ENCODE measurements around the gene TMCC3. TPM values are rescaled to one million over a fixed set of nuclear protein-coding genes. Genes with fewer than 3 reads are reported as not detected.
A peak's percentile ranks its signal among the peaks of the same experiment; 100 is the strongest.
"Not testable (repeated sequence)": the region's sequence is repeated elsewhere in the genome, so short reads cannot be mapped to it uniquely, and the experiment has no call there.

The TMCC3 gene
- total RNA-seq, 2 experiments from 2014 or later: 0.05 TPM; not detected in 1

DNA sequence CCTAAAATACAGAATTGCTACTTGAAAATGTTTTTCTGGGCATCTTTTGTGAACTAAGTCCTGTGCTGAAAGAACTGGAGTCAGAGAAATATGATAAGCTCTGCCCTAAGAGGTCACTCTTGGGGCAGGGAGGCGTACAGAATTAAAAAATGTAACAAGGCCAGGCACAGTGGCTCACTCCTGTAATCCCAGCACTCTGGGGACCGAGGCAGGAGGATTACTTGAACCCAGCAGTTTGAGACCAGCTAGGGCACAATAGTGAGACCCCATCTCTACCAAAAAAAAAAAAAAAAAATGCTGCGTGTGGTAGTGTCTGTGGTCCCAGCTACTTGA, 46.0 kb downstream of the TMCC3 start:
- H3K36me3 Mint-ChIP-seq (ENCODE audit: low read depth): no peaks in the 10 kb centered on the region
- no peak overlapping the region for H3K27ac Mint-ChIP-seq
- DNase-seq: no peak
- no peaks in the 10 kb centered on the region for H3K4me1 Mint-ChIP-seq (ENCODE audit: low read depth)
- H3K9me3 Mint-ChIP-seq: peaks cover 6% of the 10 kb centered on the region
- intact Hi-C loops (cut with micrococcal nuclease): no loop called here
- H3K27me3 Mint-ChIP-seq (ENCODE audit: low read depth): peaks cover 11% of the 10 kb centered on the region
- CTCF ChIA-PET: interaction anchor here (0.6 to 1.7 kb wide), 9 partner anchors 10 to 663 kb away, joined by 3 to 6 read pairs (median 3); no protein-coding TSS in a partner anchor
- no peak overlapping the region for H3K4me3 Mint-ChIP-seq

DNA sequence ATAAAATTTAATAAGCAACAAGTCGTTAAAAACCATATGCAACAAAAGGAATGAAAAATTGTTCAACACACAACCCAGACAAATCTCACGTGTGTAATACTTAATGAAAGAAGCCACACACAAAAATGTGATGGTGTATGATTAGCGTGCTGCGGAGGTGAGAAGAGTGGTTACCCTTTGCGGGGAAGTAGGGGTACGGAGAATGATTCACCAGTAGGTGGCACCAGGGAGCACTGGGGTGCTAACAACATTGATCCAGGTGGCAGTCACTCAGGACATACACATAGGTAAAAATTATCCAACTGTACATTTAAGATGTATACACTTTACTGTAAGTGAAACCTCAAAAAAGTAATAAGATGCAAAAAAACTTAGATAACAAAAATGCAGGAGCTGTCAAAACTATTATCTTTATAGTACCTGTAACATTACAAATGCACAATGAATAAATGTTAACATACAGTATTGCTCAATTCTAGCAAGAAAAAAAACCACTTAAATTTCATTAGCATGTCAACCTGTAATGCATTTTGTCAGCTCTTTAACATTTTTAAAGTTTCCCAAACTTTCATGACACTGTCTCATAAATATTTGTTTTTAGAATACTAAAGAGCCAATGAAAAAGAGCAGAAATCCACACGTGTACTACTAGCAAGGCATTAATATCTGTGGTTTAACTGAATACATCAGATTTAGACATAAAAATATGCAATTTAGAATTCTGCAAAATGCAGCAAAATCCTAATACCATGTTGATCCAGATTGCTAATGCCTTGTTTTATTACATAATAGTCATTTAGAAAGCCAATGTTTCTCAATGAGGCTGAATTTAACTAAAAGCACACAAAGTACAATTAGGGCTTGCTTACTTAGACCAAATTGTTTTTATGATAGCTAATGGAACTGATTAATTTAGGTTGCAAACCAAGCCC, 46.7 kb downstream of the TMCC3 start:
- CTCF ChIA-PET: interaction anchor here (0.6 to 1.7 kb wide), 12 partner anchors 11 to 664 kb away, joined by 3 to 6 read pairs (median 3); no protein-coding TSS in a partner anchor
- peak; percentile 66 for DNase-seq
- no peak overlapping the region for H3K27ac Mint-ChIP-seq
- intact Hi-C loops (cut with micrococcal nuclease): loop anchor here (1.0 to 2.0 kb wide), 4 partner anchors 46 to 377 kb away; no protein-coding TSS in a partner anchor
- peaks cover 9% of the 10 kb centered on the region for H3K27me3 Mint-ChIP-seq (ENCODE audit: low read depth)
- H3K4me1 Mint-ChIP-seq (ENCODE audit: low read depth): no peaks in the 10 kb centered on the region
- no peak overlapping the region for H3K4me3 Mint-ChIP-seq
- peaks cover 6% of the 10 kb centered on the region for H3K9me3 Mint-ChIP-seq
- no peaks in the 10 kb centered on the region for H3K36me3 Mint-ChIP-seq (ENCODE audit: low read depth)

DNA sequence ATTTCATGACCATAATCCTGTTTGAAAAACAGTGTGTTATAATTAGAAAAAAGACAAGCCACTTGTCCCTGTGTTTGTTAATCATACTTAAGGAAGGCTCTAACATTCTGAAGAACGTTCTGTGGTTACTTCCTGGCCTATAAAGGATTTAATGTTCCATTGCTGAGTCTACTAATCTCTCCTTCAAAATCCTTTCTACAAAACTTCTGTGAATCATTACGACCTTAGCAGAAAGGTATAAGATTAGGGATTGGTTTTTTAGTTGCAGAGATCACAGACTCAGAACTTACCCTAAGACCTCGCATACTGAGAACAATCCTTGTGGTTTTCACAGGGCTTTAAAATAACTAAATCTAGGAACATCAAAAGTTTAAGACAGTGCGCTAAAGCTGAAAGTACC, 48.3 kb downstream of the TMCC3 start:
- CTCF ChIA-PET: no interaction called here
- Mint-ChIP-seq H3K27ac (no peak overlapping the region), H3K9me3 (peaks cover 5% of the 10 kb centered on the region), H3K36me3 (ENCODE audit: low read depth) (no peaks in the 10 kb centered on the region), H3K4me1 (ENCODE audit: low read depth) (no peaks in the 10 kb centered on the region), H3K4me3 (no peak overlapping the region), H3K27me3 (ENCODE audit: low read depth) (peaks cover 5% of the 10 kb centered on the region)
- intact Hi-C loops (cut with micrococcal nuclease): loop anchor here (2.0 kb wide), 1 partner anchor 379 kb away; no protein-coding TSS in a partner anchor
- no peak for DNase-seq

DNA sequence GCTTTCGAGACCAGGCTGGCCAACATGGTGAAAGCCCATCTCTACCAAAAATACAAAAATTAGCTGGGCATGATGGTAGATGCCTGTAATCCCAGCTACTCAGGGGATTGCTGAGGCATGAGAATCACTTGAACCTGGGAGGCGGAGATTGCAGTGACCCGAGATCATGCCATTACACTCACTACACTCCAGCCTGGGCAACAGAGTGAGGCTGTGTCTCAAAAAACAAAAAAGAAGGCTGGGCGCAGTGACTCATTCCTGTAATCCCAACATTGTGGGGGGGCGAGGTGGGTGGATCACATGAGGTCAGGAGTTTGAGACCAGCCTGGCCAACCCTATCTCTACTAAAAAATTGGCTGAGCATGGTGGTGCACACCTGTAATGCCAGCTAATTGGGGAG, 49.0 kb downstream of the TMCC3 start:
- H3K4me3 Mint-ChIP-seq; H3K36me3 Mint-ChIP-seq (ENCODE audit: low read depth); CTCF ChIA-PET; H3K27ac Mint-ChIP-seq; H3K4me1 Mint-ChIP-seq (ENCODE audit: low read depth); H3K27me3 Mint-ChIP-seq (ENCODE audit: low read depth); H3K9me3 Mint-ChIP-seq; intact Hi-C loops (cut with micrococcal nuclease); DNase-seq: not testable (repeated sequence)

DNA sequence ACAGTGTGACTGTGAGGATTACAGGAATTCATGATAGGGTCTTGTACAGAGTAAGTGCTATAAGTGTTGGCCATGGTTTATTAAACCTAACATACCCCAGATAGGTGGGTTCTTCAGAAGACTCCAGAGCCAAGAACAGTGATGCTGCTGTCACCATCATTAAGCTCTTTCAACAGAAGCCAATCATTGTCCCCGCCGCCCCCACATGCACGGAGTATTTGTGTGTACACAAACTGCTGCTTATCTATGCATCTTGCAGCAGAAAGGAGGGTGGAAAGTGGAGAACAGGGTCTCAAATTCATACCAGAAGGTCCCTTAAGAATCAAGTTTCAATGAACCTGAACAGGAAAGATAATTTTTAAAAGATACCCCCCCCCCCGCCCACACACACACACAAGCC, 51.2 kb downstream of the TMCC3 start:
- no peak for DNase-seq
- CTCF ChIA-PET: no interaction called here
- no peaks in the 10 kb centered on the region for H3K36me3 Mint-ChIP-seq (ENCODE audit: low read depth)
- no peaks in the 10 kb centered on the region for H3K27me3 Mint-ChIP-seq (ENCODE audit: low read depth)
- no peak overlapping the region for H3K27ac Mint-ChIP-seq
- no peaks in the 10 kb centered on the region for H3K9me3 Mint-ChIP-seq
- no peaks in the 10 kb centered on the region for H3K4me1 Mint-ChIP-seq (ENCODE audit: low read depth)
- no peak overlapping the region for H3K4me3 Mint-ChIP-seq
- intact Hi-C loops (cut with micrococcal nuclease): no loop called here

DNA sequence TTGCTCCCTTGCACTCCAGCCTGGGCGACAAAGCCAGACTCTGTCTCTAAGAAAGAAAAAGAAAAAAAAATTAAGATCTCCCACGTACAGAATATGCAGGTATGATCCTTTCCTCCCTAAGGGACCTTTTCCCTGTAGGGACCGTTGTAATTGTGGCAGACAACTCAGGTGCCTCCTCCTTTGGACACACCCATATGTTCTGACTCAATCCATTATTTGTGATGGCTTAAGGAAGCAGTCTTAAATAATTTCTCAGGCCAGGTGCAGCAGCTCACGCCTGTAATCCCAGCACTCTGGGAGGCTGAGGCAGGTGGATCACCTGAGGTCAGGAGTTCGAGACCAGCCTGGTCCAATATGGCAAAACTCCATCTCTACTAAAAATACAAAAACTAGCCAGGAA, 53.1 kb downstream of the TMCC3 start:
- CTCF ChIA-PET: no interaction called here
- H3K27ac Mint-ChIP-seq: no peak overlapping the region
- H3K36me3 Mint-ChIP-seq (ENCODE audit: low read depth): no peaks in the 10 kb centered on the region
- no peak overlapping the region for H3K4me3 Mint-ChIP-seq
- intact Hi-C loops (cut with micrococcal nuclease): no loop called here
- no peaks in the 10 kb centered on the region for H3K4me1 Mint-ChIP-seq (ENCODE audit: low read depth)
- no peaks in the 10 kb centered on the region for H3K9me3 Mint-ChIP-seq
- no peak for DNase-seq
- no peaks in the 10 kb centered on the region for H3K27me3 Mint-ChIP-seq (ENCODE audit: low read depth)

DNA sequence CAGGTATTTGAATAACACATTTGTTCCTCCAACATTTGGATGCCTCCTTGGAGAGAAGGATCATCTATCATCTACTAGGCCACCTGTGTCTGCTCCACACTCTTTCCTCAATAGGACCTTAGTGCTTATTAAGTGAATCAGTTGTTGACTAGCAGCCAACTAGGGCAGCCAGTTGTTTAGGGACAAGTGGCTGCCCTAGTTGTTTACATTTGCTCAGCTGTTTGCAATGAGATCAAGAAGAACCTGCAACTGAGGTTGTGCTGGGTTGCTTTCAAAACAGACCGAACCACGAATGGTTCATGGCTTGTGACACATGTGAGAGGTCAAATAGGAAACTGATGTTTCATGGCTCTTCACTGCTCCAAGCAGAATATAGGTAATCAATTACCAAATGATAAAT, 53.8 kb downstream of the TMCC3 start:
- Mint-ChIP-seq H3K27me3 (ENCODE audit: low read depth) (no peaks in the 10 kb centered on the region), H3K9me3 (no peaks in the 10 kb centered on the region), H3K4me3 (no peak overlapping the region), H3K36me3 (ENCODE audit: low read depth) (no peaks in the 10 kb centered on the region), H3K27ac (no peak overlapping the region), H3K4me1 (ENCODE audit: low read depth) (no peaks in the 10 kb centered on the region)
- intact Hi-C loops (cut with micrococcal nuclease): no loop called here
- DNase-seq: no peak
- CTCF ChIA-PET: no interaction called here

DNA sequence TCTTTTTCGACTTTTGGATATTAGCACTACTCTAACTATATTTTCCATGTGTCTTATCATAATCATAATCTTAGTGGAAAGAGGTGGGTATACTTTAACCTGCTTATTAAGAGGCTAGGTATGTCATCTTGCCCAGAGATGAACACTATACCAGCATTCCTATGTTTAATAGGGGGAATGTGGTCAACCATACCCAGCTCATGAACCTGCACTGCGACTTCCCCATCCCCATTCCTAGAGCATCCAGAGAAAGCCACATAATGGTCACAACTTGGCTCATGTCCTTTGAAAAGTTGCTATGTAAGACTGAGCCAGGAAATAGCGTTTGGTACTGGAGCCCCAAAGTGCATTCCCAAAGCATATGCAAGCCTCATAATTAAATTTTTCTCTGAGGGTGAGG, 55.2 kb downstream of the TMCC3 start:
- no peak overlapping the region for H3K27ac Mint-ChIP-seq
- no peaks in the 10 kb centered on the region for H3K4me1 Mint-ChIP-seq (ENCODE audit: low read depth)
- H3K36me3 Mint-ChIP-seq (ENCODE audit: low read depth): no peaks in the 10 kb centered on the region
- H3K4me3 Mint-ChIP-seq: no peak overlapping the region
- no peaks in the 10 kb centered on the region for H3K9me3 Mint-ChIP-seq
- intact Hi-C loops (cut with micrococcal nuclease): no loop called here
- H3K27me3 Mint-ChIP-seq (ENCODE audit: low read depth): no peaks in the 10 kb centered on the region
- DNase-seq: no peak
- CTCF ChIA-PET: no interaction called here

DNA sequence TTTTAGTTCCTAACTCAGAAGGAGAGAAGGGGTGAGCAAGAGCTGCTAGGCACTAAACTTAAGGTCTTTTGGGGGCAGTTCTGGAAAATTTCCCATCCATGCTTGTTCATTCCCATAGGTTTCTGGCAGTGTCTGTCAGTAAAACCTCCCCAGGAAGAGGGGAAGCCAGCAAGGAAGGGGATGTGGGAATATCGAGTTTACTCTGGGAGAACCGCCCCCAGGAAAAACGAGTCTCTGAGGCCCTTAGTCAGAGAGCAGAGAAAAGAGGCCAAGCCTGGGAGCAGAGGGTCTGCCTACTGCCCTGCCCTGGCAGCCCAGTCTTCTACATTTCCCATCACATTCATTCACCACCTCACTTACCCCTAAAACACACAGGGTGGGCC, 55.9 kb downstream of the TMCC3 start:
- no peaks in the 10 kb centered on the region for H3K36me3 Mint-ChIP-seq (ENCODE audit: low read depth)
- intact Hi-C loops (cut with micrococcal nuclease): no loop called here
- CTCF ChIA-PET: no interaction called here
- no peak overlapping the region for H3K27ac Mint-ChIP-seq
- no peak overlapping the region for H3K4me3 Mint-ChIP-seq
- H3K9me3 Mint-ChIP-seq: no peaks in the 10 kb centered on the region
- H3K4me1 Mint-ChIP-seq (ENCODE audit: low read depth): no peaks in the 10 kb centered on the region
- DNase-seq: no peak
- H3K27me3 Mint-ChIP-seq (ENCODE audit: low read depth): no peaks in the 10 kb centered on the region

DNA sequence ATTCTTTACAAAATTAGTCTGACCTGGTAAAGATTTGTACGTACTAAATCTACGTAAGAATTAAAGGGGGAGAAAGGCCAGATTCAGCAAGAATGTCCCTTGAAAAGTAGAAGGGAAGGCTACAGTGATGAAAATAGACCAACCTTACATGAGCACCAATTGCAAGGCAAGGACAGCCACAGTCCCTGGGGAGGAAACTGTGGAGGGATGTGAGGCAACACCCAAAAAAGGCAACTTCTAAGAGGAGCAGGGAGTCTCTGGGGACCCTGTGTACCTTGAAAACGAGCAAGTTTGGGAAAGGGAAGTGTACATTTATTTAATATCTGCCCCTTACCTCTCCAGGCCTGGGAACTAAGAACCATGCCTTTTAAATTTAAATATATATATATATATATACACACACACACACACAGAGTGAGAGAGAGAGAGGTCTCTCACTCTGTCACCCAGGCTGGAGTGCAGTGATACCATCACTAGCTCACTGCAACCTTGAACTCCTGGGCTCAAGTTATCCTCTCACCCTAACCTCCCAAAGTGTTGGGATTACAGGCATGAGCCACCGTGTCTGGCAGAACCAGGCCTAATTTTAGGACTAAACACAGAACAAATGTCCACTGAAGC, 56.4 kb downstream of the TMCC3 start:
- Mint-ChIP-seq H3K9me3 (no peaks in the 10 kb centered on the region), H3K4me3 (no peak overlapping the region), H3K36me3 (ENCODE audit: low read depth) (no peaks in the 10 kb centered on the region), H3K27ac (no peak overlapping the region), H3K27me3 (ENCODE audit: low read depth) (no peaks in the 10 kb centered on the region), H3K4me1 (ENCODE audit: low read depth) (no peaks in the 10 kb centered on the region)
- CTCF ChIA-PET: no interaction called here
- DNase-seq: no peak
- intact Hi-C loops (cut with micrococcal nuclease): no loop called here

DNA sequence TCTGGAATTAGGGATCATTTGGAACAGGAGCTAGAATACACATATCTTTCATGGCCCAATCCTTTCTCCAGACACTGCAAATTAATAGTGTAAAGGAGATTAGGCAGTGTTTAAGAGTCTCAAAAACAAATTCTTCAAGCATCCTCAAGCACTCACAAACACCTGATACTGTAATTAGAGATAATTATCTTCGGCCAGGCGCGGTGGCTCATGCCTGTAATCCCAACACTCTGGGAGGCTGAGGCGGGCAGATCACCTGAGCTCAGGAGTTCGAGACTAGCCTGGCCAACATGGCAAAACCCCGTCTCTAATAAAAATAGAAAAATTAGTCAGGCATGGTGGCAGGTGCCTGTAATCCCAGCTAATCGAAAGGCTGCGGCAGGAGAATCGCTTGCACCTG, 57.6 kb downstream of the TMCC3 start:
- intact Hi-C loops (cut with micrococcal nuclease); H3K4me3 Mint-ChIP-seq; H3K27ac Mint-ChIP-seq; H3K27me3 Mint-ChIP-seq (ENCODE audit: low read depth); H3K4me1 Mint-ChIP-seq (ENCODE audit: low read depth); DNase-seq; H3K9me3 Mint-ChIP-seq; H3K36me3 Mint-ChIP-seq (ENCODE audit: low read depth): not testable (repeated sequence)
- CTCF ChIA-PET: interaction anchor here (0.7 kb wide), 1 partner anchor 88 kb away, joined by 3 read pairs; no protein-coding TSS in a partner anchor

DNA sequence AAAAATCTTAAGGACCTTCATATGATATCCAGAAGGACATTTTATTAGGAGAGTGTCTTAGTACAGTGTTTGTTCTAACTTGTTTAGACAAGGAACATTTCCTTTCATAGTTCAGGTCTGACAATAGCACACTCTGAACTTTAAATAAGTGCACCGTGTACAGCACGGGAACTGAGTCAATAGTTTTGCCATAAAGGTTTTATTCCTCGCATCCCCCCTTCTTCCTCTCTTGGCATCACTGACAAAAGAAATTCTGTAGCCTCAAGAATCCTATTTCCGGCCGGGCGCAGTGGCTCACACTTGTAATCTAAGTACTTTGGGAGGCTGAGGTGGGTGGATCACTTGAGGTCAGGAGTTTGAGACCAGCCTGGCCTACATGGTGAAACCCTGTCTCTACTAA, 58.3 kb downstream of the TMCC3 start:
- Mint-ChIP-seq H3K9me3 (no peaks in the 10 kb centered on the region), H3K36me3 (ENCODE audit: low read depth) (no peaks in the 10 kb centered on the region), H3K27me3 (ENCODE audit: low read depth) (no peaks in the 10 kb centered on the region), H3K27ac (no peak overlapping the region), H3K4me3 (no peak overlapping the region), H3K4me1 (ENCODE audit: low read depth) (no peaks in the 10 kb centered on the region)
- CTCF ChIA-PET: no interaction called here
- no peak for DNase-seq
- intact Hi-C loops (cut with micrococcal nuclease): no loop called here

DNA sequence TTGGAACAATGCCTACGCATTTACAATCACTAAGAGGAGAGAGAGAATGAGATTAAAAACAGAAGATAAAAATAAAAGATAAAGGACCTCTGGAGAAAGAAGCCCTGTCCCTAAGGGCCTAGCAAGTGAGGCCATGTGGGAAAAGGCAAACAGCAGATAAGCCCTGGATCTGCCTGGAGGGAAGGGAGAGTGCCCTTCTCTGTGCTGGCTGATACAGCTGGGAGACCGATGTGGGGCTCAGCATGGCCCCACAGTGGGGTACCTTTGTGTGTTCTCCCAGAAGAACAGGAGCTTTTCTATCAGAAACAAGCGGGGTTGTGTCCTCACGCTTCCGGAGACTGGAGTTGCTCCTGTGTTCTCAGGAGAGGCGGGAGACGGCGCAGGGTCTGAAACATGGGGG, 59.9 kb downstream of the TMCC3 start:
- no peaks in the 10 kb centered on the region for H3K27me3 Mint-ChIP-seq (ENCODE audit: low read depth)
- intact Hi-C loops (cut with micrococcal nuclease): no loop called here
- H3K4me3 Mint-ChIP-seq: no peak overlapping the region
- CTCF ChIA-PET: no interaction called here
- H3K27ac Mint-ChIP-seq: no peak overlapping the region
- H3K36me3 Mint-ChIP-seq (ENCODE audit: low read depth): no peaks in the 10 kb centered on the region
- peaks cover 2% of the 10 kb centered on the region for H3K4me1 Mint-ChIP-seq (ENCODE audit: low read depth)
- no peaks in the 10 kb centered on the region for H3K9me3 Mint-ChIP-seq
- no peak for DNase-seq

Data from activated naive CD4-positive, alpha-beta T cell treated with anti-CD3 and anti-CD28 coated beads for 36 hours (primary cell).